ENCODE measurements around the gene NID2. TPM values are rescaled to one million over a fixed set of nuclear protein-coding genes. Genes with fewer than 3 reads are reported as not detected.

The NID2 gene
- total RNA-seq, 1 experiment from 2014 or later = 6.6 TPM

GRCh38 chr14:52026017-52026660 is 42.7 kb downstream of the NID2 start:
- Histone ChIP-seq H3K4me2 (ENCODE audit: insufficient read depth, insufficient read length, low read length) (no peak overlapping the region), H3K79me1 (ENCODE audit: insufficient read depth, low read depth, low read length, poor library complexity, severe bottlenecking) (no peaks in the 10 kb centered on the region), H3K4ac (ENCODE audit: low read depth, low read length) (no peak overlapping the region), H2AK5ac (ENCODE audit: insufficient read length, low read length) (no peak overlapping the region), H3K18ac (ENCODE audit: insufficient read length, low read depth, low read length) (no peak overlapping the region), H2BK120ac (ENCODE audit: low read depth, low read length, poor library complexity, severe bottlenecking) (no peak overlapping the region), H4K5ac (ENCODE audit: insufficient read length, low read depth, low read length) (no peak overlapping the region), H3K23me2 (ENCODE audit: insufficient read length, low read depth, low read length, poor library complexity, severe bottlenecking) (no peaks in the 10 kb centered on the region), H3K27me3 (ENCODE audit: insufficient read depth, low read length) (no peaks in the 10 kb centered on the region), H2BK15ac (ENCODE audit: low read depth, low read length) (no peak overlapping the region), H2AFZ (ENCODE audit: low read length) (no peak overlapping the region), H4K91ac (ENCODE audit: insufficient read length, low read depth, low read length) (no peak overlapping the region), H3K9me3 (ENCODE audit: control insufficient read depth, low read depth, low read length) (no peaks in the 10 kb centered on the region), H3K56ac (ENCODE audit: insufficient read length, low read depth, low read length) (no peak overlapping the region), H2BK12ac (ENCODE audit: insufficient read length, low read depth, low read length) (no peak overlapping the region), H2BK20ac (ENCODE audit: low read depth, low read length, poor library complexity, severe bottlenecking) (no peak overlapping the region), H3K4me1 (ENCODE audit: insufficient read depth, low read length) (peaks cover 5% of the 10 kb centered on the region; the same call in 1 of the 2 replicates), H4K20me1 (ENCODE audit: control insufficient read depth, insufficient read depth, insufficient read length) (no peaks in the 10 kb centered on the region), H3K9ac (ENCODE audit: extremely low read depth, insufficient read length, low read length) (no peak overlapping the region), H4K8ac (replicated peaks; ENCODE audit: insufficient read length, low read depth, low read length) (no peak overlapping the region), H3T11ph (ENCODE audit: low read length) (no peak overlapping the region), H3K23ac (ENCODE audit: insufficient read length, low read depth, low read length) (no peak overlapping the region), H3K79me2 (ENCODE audit: insufficient read depth, low read length) (no peaks in the 10 kb centered on the region), H3K14ac (ENCODE audit: insufficient read depth, low read length) (no peak overlapping the region), H2BK5ac (ENCODE audit: insufficient read length, low read length) (no peak overlapping the region), H3K27ac (ENCODE audit: insufficient read length, low read depth, low read length) (no peak overlapping the region)
- Mint-ChIP-seq H3K9me3 (peaks cover 0 to 3% of the 10 kb centered on the region in 2 experiments; a peak in 1 of 5 replicates), H3K4me3 (no peak overlapping the region), H3K27me3 (ENCODE audit: low read depth) (no peaks in the 10 kb centered on the region), H3K4me1 (peaks cover 11 to 12% of the 10 kb centered on the region in 2 experiments), H3K36me3 (ENCODE audit: insufficient read depth in 1 of 3, low read depth in 3 of 3) (peaks cover 0 to 2% (median 0%) of the 10 kb centered on the region in 3 experiments; a peak in 3 of 7 replicates), H3K27ac (no peak overlapping the region)
- no peak for DNase-seq
- no CpG with 5 or more reads among the region's 8 CpGs for WGBS (ENCODE audit: extremely low coverage, insufficient read length, low lambda C conversion rate)
- no peak for TF ChIP-seq CTCF (conservative IDR thresholded peaks at IDR 0.05)

Measured in H9 (cell line).